H9 (cell line): ENCODE results near the gene RNU1-3. TPM values are rescaled to one million over a fixed set of nuclear protein-coding genes. Genes with fewer than 3 reads are reported as not detected.
"Not testable (repeated sequence)": the region's sequence is repeated elsewhere in the genome, so short reads cannot be mapped to it uniquely, and the experiment has no call there.

Source experiments
- DNase-seq: peaks from one replicate; pipeline ENCODE4 v3.0.0-alpha.2; 2017
- H2AFZ ChIP-seq: one replicate; pipeline ENCODE4 v1.6.1; 2013; ENCODE audit warnings: mild to moderate bottlenecking, low read length, control low read depth, moderate library complexity
- H2AK5ac ChIP-seq: 2 replicates; pipeline ENCODE4 v1.6.1; 2013; ENCODE audit warnings: low read length, control low read depth, mixed read lengths; ENCODE audit not compliant: insufficient read length
- H2BK120ac ChIP-seq: one replicate; pipeline ENCODE4 v1.6.1; 2013; ENCODE audit warnings: low read depth, mild to moderate bottlenecking, low read length, control low read depth, inconsistent platforms; ENCODE audit not compliant: poor library complexity, severe bottlenecking
- H2BK12ac ChIP-seq: 2 replicates; pipeline ENCODE4 v1.6.1; 2013; ENCODE audit warnings: low read length, control low read depth, mixed read lengths, low read depth; ENCODE audit not compliant: insufficient read length
- H2BK15ac ChIP-seq: 2 replicates; pipeline ENCODE4 v1.6.1; 2013; ENCODE audit warnings: low read depth, low read length, control low read depth
- H2BK20ac ChIP-seq: one replicate; pipeline ENCODE4 v1.6.1; 2013; ENCODE audit warnings: low read depth, mild to moderate bottlenecking, low read length, control low read depth, inconsistent platforms; ENCODE audit not compliant: poor library complexity, severe bottlenecking
- H2BK5ac ChIP-seq: 2 replicates; pipeline ENCODE4 v1.6.1; 2013; ENCODE audit warnings: low read length, control low read depth, mixed read lengths; ENCODE audit not compliant: insufficient read length
- H3K14ac ChIP-seq: 2 replicates; pipeline ENCODE4 v1.6.1; 2013; ENCODE audit warnings: low read length, control low read depth; ENCODE audit not compliant: insufficient read depth
- H3K18ac ChIP-seq: 2 replicates; pipeline ENCODE4 v1.6.1; 2013; ENCODE audit warnings: low read depth, mild to moderate bottlenecking, mixed read lengths, low read length, control low read depth; ENCODE audit not compliant: insufficient read length
- H3K23ac ChIP-seq: 2 replicates; pipeline ENCODE4 v1.6.1; 2013; ENCODE audit warnings: low read length, control low read depth, mixed read lengths, low read depth; ENCODE audit not compliant: insufficient read length
- H3K23me2 ChIP-seq: 2 replicates; pipeline ENCODE4 v1.6.1; 2013; ENCODE audit warnings: low read depth, mild to moderate bottlenecking, mixed read lengths, low read length, control low read depth; ENCODE audit not compliant: insufficient read length, poor library complexity, severe bottlenecking
- H3K27ac ChIP-seq: 2 replicates; pipeline ENCODE4 v1.5.1; 2013; ENCODE audit warnings: low read length, control low read depth, mixed read lengths, low read depth; ENCODE audit not compliant: insufficient read length
- H3K27me3 ChIP-seq: 2 replicates; pipeline ENCODE4 v1.6.1; 2013; ENCODE audit warnings: low read length, control low read depth, inconsistent platforms; ENCODE audit not compliant: insufficient read depth
- H3K4ac ChIP-seq: 2 replicates; pipeline ENCODE4 v1.6.1; 2013; ENCODE audit warnings: low read depth, mild to moderate bottlenecking, control low read depth, inconsistent platforms, low read length, moderate library complexity
- H3K4me1 ChIP-seq: 2 replicates; pipeline ENCODE4 v1.6.1; 2013; ENCODE audit warnings: low read length, control low read depth, inconsistent platforms; ENCODE audit not compliant: insufficient read depth
- H3K4me2 ChIP-seq: 2 replicates; pipeline ENCODE4 v1.6.1; 2013; ENCODE audit warnings: low read length, control low read depth, mixed read lengths; ENCODE audit not compliant: insufficient read length, insufficient read depth
- H3K56ac ChIP-seq: 2 replicates; pipeline ENCODE4 v1.6.1; 2013; ENCODE audit warnings: low read depth, mild to moderate bottlenecking, mixed read lengths, low read length, control low read depth; ENCODE audit not compliant: insufficient read length
- H3K79me1 ChIP-seq: 2 replicates; pipeline ENCODE4 v1.6.1; 2013; ENCODE audit warnings: low read depth, mild to moderate bottlenecking, moderate library complexity, low read length, control low read depth, inconsistent platforms; ENCODE audit not compliant: insufficient read depth, poor library complexity, severe bottlenecking
- H3K79me2 ChIP-seq: 2 replicates; pipeline ENCODE4 v1.6.1; 2013; ENCODE audit warnings: low read length, control low read depth, inconsistent platforms; ENCODE audit not compliant: insufficient read depth
- H3K9ac ChIP-seq: 2 replicates; pipeline ENCODE4 v1.6.1; 2013; ENCODE audit warnings: low read length, control low read depth, mixed read lengths; ENCODE audit not compliant: insufficient read length; ENCODE audit errors: extremely low read depth
- H3K9me3 ChIP-seq: one replicate; pipeline ENCODE4 v1.6.1; 2013; ENCODE audit warnings: low read depth, low read length, inconsistent platforms; ENCODE audit not compliant: control insufficient read depth
- H3T11ph ChIP-seq: one replicate; pipeline ENCODE4 v1.6.1; 2013; ENCODE audit warnings: mild to moderate bottlenecking, low read length, control low read depth, inconsistent platforms
- H4K20me1 ChIP-seq: one replicate; pipeline ENCODE4 v1.6.1; 2013; ENCODE audit not compliant: control insufficient read depth, insufficient read length, insufficient read depth
- H4K5ac ChIP-seq: 2 replicates; pipeline ENCODE4 v1.6.1; 2013; ENCODE audit warnings: low read depth, mild to moderate bottlenecking, mixed read lengths, low read length, control low read depth; ENCODE audit not compliant: insufficient read length
- H4K8ac ChIP-seq: replicated peaks from 2 replicates; pipeline ENCODE4 v1.6.1; 2013; ENCODE audit warnings: low read length, control low read depth, mixed read lengths, low read depth; ENCODE audit not compliant: insufficient read length
- H4K91ac ChIP-seq: 2 replicates; pipeline ENCODE4 v1.6.1; 2013; ENCODE audit warnings: low read depth, mild to moderate bottlenecking, moderate library complexity, mixed read lengths, low read length, control low read depth; ENCODE audit not compliant: insufficient read length
- H3K27ac Mint-ChIP-seq, 3 experiments: 2 replicates in 2 of 3; 3 replicates in 1 of 3; pipeline ENCODE4 v1.8.0; 2020 to 2021; ENCODE audit warnings: mixed read lengths in 3 of 3, mild to moderate bottlenecking in 1 of 3, moderate library complexity in 1 of 3
- H3K27me3 Mint-ChIP-seq: 2 replicates; pipeline ENCODE4 v1.8.0; 2021; ENCODE audit warnings: low read depth, mild to moderate bottlenecking, moderate library complexity, mixed read lengths
- H3K36me3 Mint-ChIP-seq, 3 experiments: 2 replicates in 2 of 3; 3 replicates in 1 of 3; pipeline ENCODE4 v1.8.0; 2020 to 2021; ENCODE audit warnings: low read depth in 3 of 3, mixed read lengths in 3 of 3; ENCODE audit not compliant: insufficient read depth in 1 of 3
- H3K4me1 Mint-ChIP-seq, 2 experiments: 2 replicates each; pipeline ENCODE4 v1.8.0; 2020; ENCODE audit warnings: mixed read lengths in 2 of 2
- H3K4me3 Mint-ChIP-seq, 2 experiments: 2 replicates in 1 of 2; 3 replicates in 1 of 2; pipeline ENCODE4 v1.8.0; 2020 to 2021; ENCODE audit warnings: mild to moderate bottlenecking in 2 of 2, mixed read lengths in 2 of 2, moderate library complexity in 1 of 2
- H3K9me3 Mint-ChIP-seq, 2 experiments: 2 replicates in 1 of 2; 3 replicates in 1 of 2; pipeline ENCODE4 v1.8.0; 2020; ENCODE audit warnings: mild to moderate bottlenecking in 2 of 2, mixed read lengths in 2 of 2, moderate library complexity in 1 of 2
- WGBS: extraction: QIAGEN DNeasy Blood & Tissue Kit; methylation state at CpG from one replicate; pipeline ENCODE4 v1.1.7; 2013; ENCODE audit warnings: missing lambda C conversion rate, low lambda C conversion rate, mixed read lengths; ENCODE audit not compliant: insufficient read length; ENCODE audit errors: extremely low coverage; 5-methylcytosine and 5-hydroxymethylcytosine counted together
- total RNA-seq: library from RNA; stranded (reverse); gene quantifications from 2 replicates; pipeline ENCODE4 v1.2.1, GENCODE V29; 2021

RNU1-3 gene
- total RNA-seq, 1 experiment from 2014 or later, result 2,051 TPM

DNA sequence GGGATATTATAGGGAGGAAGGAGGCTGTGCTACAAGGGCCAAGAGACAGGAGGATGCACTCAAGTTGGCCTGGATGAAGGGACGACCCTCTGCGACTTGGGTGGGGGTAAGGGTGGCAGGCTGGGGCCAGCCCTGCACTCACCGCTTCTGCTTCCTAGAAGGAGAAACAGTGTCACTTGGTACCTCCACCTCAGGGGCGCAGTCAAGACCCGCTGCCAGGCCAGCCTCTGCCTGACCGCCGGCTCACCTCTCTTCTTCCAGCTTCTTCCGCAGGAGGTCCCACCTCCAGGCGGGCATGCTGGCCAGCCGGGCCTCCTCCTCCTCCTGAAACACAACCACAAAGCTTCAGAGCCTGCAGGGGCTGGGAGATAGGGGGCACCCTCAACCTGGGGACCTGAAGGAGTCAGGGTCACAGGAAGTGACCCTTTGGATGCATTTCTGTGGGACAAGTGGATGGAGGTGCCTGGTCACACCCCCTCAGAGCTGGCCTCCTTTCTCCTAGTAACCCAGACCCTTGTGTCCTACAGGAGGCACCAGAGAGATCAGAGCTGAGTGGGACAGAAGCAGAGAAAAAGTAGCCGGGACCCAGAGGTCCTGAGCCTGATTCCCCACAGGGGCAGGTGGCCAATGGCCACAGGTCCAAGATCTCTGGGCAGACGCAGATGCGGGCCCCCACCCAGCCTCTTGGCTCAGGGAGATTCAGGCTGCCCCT, 24.4 kb upstream of the RNU1-3 start:
- H3K9me3 Mint-ChIP-seq, H3K36me3 Mint-ChIP-seq: not testable (repeated sequence)
- WGBS, result no CpG with 5 or more reads among the region's 13 CpGs

DNA sequence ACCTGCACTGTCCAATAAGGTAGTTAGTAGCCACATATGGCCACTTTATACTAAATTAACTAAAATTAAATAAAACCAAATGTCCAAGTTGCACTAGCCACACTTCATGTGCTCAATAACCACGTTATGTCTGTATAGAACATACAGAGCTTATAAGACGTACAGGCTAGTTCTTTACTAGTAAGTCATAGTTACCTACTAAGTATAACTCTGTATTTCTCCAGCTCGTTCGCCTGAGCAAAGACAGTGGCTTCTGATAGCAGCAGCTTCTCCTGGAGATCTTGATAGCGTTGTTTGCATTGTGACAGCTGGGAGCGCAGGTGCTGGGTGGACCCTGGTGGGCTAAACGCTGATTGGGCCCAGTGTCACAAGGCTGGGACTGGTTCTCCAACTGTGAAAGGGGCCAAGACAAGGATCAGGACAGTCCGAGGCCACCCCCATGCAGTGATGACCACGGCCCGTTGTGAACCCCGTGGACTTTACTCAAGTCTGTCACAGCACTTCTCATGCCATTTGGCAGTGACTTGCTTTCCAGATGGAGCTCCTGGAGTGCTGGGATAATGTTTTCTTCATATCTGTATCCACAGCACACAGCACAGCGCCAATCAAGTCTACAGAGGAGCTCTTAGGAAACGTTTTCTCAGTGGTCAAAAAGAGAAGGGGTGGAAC, 20.5 kb upstream of the RNU1-3 start:
- H2BK120ac ChIP-seq, H3K27me3 ChIP-seq, H3K4me2 ChIP-seq, H3K56ac ChIP-seq, H3K9ac ChIP-seq, H3K23ac ChIP-seq, H3K4ac ChIP-seq, H3K27me3 Mint-ChIP-seq, H4K8ac ChIP-seq, H4K91ac ChIP-seq, H3K4me1 Mint-ChIP-seq, H3K27ac Mint-ChIP-seq, H3K14ac ChIP-seq, H3K18ac ChIP-seq, H3T11ph ChIP-seq, H3K9me3 Mint-ChIP-seq, H3K79me2 ChIP-seq, H3K4me1 ChIP-seq, H2BK5ac ChIP-seq, H3K9me3 ChIP-seq, H2BK20ac ChIP-seq, DNase-seq, H3K36me3 Mint-ChIP-seq, H2BK15ac ChIP-seq, H3K23me2 ChIP-seq, H3K4me3 Mint-ChIP-seq, H4K20me1 ChIP-seq, H3K27ac ChIP-seq, H4K5ac ChIP-seq, H2BK12ac ChIP-seq, H3K79me1 ChIP-seq, H2AK5ac ChIP-seq, H2AFZ ChIP-seq: not testable (repeated sequence)
- no CpG with 5 or more reads among the region's 13 CpGs for WGBS

More for the DNA sequence above, 24.4 kb upstream of the RNU1-3 start:
- H4K5ac ChIP-seq, H2BK15ac ChIP-seq, H3T11ph ChIP-seq, H3K9me3 ChIP-seq, H3K4ac ChIP-seq, H3K27me3 Mint-ChIP-seq, H3K4me2 ChIP-seq, H3K14ac ChIP-seq, H3K79me2 ChIP-seq, H3K23ac ChIP-seq, H3K27ac Mint-ChIP-seq, DNase-seq, H4K8ac ChIP-seq, H3K27ac ChIP-seq, H2BK120ac ChIP-seq, H3K4me1 ChIP-seq, H3K23me2 ChIP-seq, H3K4me1 Mint-ChIP-seq, H2BK12ac ChIP-seq, H3K4me3 Mint-ChIP-seq, H4K20me1 ChIP-seq, H3K9ac ChIP-seq, H4K91ac ChIP-seq, H3K18ac ChIP-seq, H3K56ac ChIP-seq, H2BK20ac ChIP-seq, H3K27me3 ChIP-seq, H2AFZ ChIP-seq, H3K79me1 ChIP-seq, H2BK5ac ChIP-seq, H2AK5ac ChIP-seq: not testable (repeated sequence)
